ENCODE results near the gene C16orf96. TPM values are rescaled to one million over a fixed set of nuclear protein-coding genes. Genes with fewer than 3 reads are reported as not detected.

Gene C16orf96
- total and polyA plus RNA-seq, 2 donors from 2014 or later: 0.13 to 0.16 TPM

GRCh38 chr16:4508806-4509205 lies 47.3 kb upstream of the C16orf96 start:
- no peak for TF ChIP-seq CTCF (IDR thresholded peaks at IDR 0.05; ENCODE audit: borderline replicate concordance, extremely low read depth, insufficient read depth)
- Histone ChIP-seq H3K9me3 (ENCODE audit: control insufficient read depth in 2 of 3, insufficient read depth in 1 of 3, low read length in 3 of 3) (no peaks in the 10 kb centered on the region), H3K4me1 (ENCODE audit: control insufficient read depth in 2 of 3, insufficient read depth in 2 of 3, low read depth in 1 of 3, low read length in 3 of 3) (peaks cover 0 to 21% (median 11%) of the 10 kb centered on the region in 3 donors), H3K4me3 (ENCODE audit: low read length in 3 of 3) (no peak overlapping the region), H3K27me3 (ENCODE audit: control insufficient read depth, insufficient read depth, low read length) (no peaks in the 10 kb centered on the region), H3K9ac (ENCODE audit: low read length in 3 of 3) (no peak overlapping the region), H3K36me3 (ENCODE audit: control insufficient read depth in 2 of 3, insufficient read depth in 3 of 3, low read length in 3 of 3) (peaks cover 0 to 51% (median 28%) of the 10 kb centered on the region in 3 donors), H3K27ac (ENCODE audit: low read depth in 2 of 2, low read length in 2 of 2) (peak overlapping the region in 1 of 2 donors; percentile 23)
- intact Hi-C loops (cut with DNase I): no loop called here
- FAIRE-seq: no peak
- no peak for DNase-seq

GRCh38 chr16:4509420-4509819 lies 46.7 kb upstream of the C16orf96 start:
- Histone ChIP-seq H3K36me3 (ENCODE audit: control insufficient read depth in 2 of 3, insufficient read depth in 3 of 3, low read length in 3 of 3) (peaks cover 0 to 51% (median 28%) of the 10 kb centered on the region in 3 donors), H3K27ac (ENCODE audit: low read depth in 2 of 2, low read length in 2 of 2) (no peak overlapping the region), H3K9me3 (ENCODE audit: control insufficient read depth in 2 of 3, insufficient read depth in 1 of 3, low read length in 3 of 3) (no peaks in the 10 kb centered on the region), H3K4me1 (ENCODE audit: control insufficient read depth in 2 of 3, insufficient read depth in 2 of 3, low read depth in 1 of 3, low read length in 3 of 3) (peaks cover 0 to 25% (median 11%) of the 10 kb centered on the region in 3 donors), H3K27me3 (ENCODE audit: control insufficient read depth, insufficient read depth, low read length) (no peaks in the 10 kb centered on the region), H3K4me3 (ENCODE audit: low read length in 3 of 3) (no peak overlapping the region), H3K9ac (ENCODE audit: low read length in 3 of 3) (no peak overlapping the region)
- DNase-seq (no peak), FAIRE-seq (no peak)
- no peak for TF ChIP-seq CTCF (IDR thresholded peaks at IDR 0.05; ENCODE audit: borderline replicate concordance, extremely low read depth, insufficient read depth)
- intact Hi-C loops (cut with DNase I): no loop called here

GRCh38 chr16:4510131-4510530 lies 46.0 kb upstream of the C16orf96 start:
- Histone ChIP-seq H3K27ac (ENCODE audit: low read depth in 2 of 2, low read length in 2 of 2) (no peak overlapping the region), H3K9me3 (ENCODE audit: control insufficient read depth in 2 of 3, insufficient read depth in 1 of 3, low read length in 3 of 3) (no peaks in the 10 kb centered on the region), H3K4me1 (ENCODE audit: control insufficient read depth in 2 of 3, insufficient read depth in 2 of 3, low read depth in 1 of 3, low read length in 3 of 3) (peaks cover 0 to 31% (median 15%) of the 10 kb centered on the region in 3 donors), H3K36me3 (ENCODE audit: control insufficient read depth in 2 of 3, insufficient read depth in 3 of 3, low read length in 3 of 3) (peaks cover 0 to 51% (median 28%) of the 10 kb centered on the region in 3 donors), H3K9ac (ENCODE audit: low read length in 3 of 3) (no peak overlapping the region), H3K27me3 (ENCODE audit: control insufficient read depth, insufficient read depth, low read length) (no peaks in the 10 kb centered on the region), H3K4me3 (ENCODE audit: low read length in 3 of 3) (no peak overlapping the region)
- TF ChIP-seq CTCF (IDR thresholded peaks at IDR 0.05; ENCODE audit: borderline replicate concordance, extremely low read depth, insufficient read depth): no peak
- intact Hi-C loops (cut with DNase I): no loop called here
- DNase-seq (no peak), FAIRE-seq (no peak)
